ENCODE data around the gene PARVA.

PARVA gene

GRCh38 chr11:12394601-12395000 lies 17.2 kb downstream of the PARVA start:
- TF ChIP-seq SNAI2 (CRISPR knock-in tag; IDR thresholded peaks at IDR 0.05), result no peak
- no peak for TF ChIP-seq CREB5 (CRISPR knock-in tag; IDR thresholded peaks at IDR 0.05; ENCODE audit: low read depth)
- TF ChIP-seq CSRNP3 (CRISPR knock-in tag; IDR thresholded peaks at IDR 0.05), result no peak
- ATAC-seq, result no peak

GRCh38 chr11:12395333-12395732 lies 18.0 kb downstream of the PARVA start:
- TF ChIP-seq RARB (CRISPR knock-in tag; IDR thresholded peaks at IDR 0.05), result no peak
- no peak for TF ChIP-seq ESRRG (CRISPR knock-in tag; IDR thresholded peaks at IDR 0.05)
- no peak for TF ChIP-seq POU6F1 (CRISPR knock-in tag; IDR thresholded peaks at IDR 0.05; ENCODE audit: borderline replicate concordance, low read depth)
- TF ChIP-seq TCF4 (CRISPR knock-in tag; IDR thresholded peaks at IDR 0.05; ENCODE audit: borderline replicate concordance), result no peak
- TF ChIP-seq ZFP30 (CRISPR knock-in tag; IDR thresholded peaks at IDR 0.05), result no peak

GRCh38 chr11:12397931-12398334 lies 20.6 kb downstream of the PARVA start:
- ATAC-seq, result peak; percentile 96
- TF ChIP-seq PATZ1 (CRISPR knock-in tag; IDR thresholded peaks at IDR 0.05; ENCODE audit: borderline replicate concordance) (no peak), TOX (CRISPR knock-in tag; IDR thresholded peaks at IDR 0.05; ENCODE audit: borderline replicate concordance) (no peak), BACH2 (CRISPR knock-in tag; IDR thresholded peaks at IDR 0.05; ENCODE audit: borderline replicate concordance) (no peak), ZFP30 (CRISPR knock-in tag; IDR thresholded peaks at IDR 0.05) (no peak)

More at GRCh38 chr11:12395333-12395732, 18.0 kb downstream of the PARVA start:
- no peak for ATAC-seq

- ATAC-seq, result no peak
- no peak for TF ChIP-seq TCF4 (CRISPR knock-in tag; IDR thresholded peaks at IDR 0.05; ENCODE audit: borderline replicate concordance)
- no peak for TF ChIP-seq ZFP3 (CRISPR knock-in tag; IDR thresholded peaks at IDR 0.05)
- TF ChIP-seq SNAI2 (CRISPR knock-in tag; IDR thresholded peaks at IDR 0.05), result no peak
- no peak for TF ChIP-seq ZC3H10 (CRISPR knock-in tag; IDR thresholded peaks at IDR 0.05)
- no peak for TF ChIP-seq RARB (CRISPR knock-in tag; IDR thresholded peaks at IDR 0.05)
- no peak for TF ChIP-seq TOX (CRISPR knock-in tag; IDR thresholded peaks at IDR 0.05; ENCODE audit: borderline replicate concordance)
- no peak for TF ChIP-seq POU6F1 (CRISPR knock-in tag; IDR thresholded peaks at IDR 0.05; ENCODE audit: borderline replicate concordance, low read depth)
- TF ChIP-seq ZFP30 (CRISPR knock-in tag; IDR thresholded peaks at IDR 0.05), result no peak
- TF ChIP-seq OSR1 (CRISPR knock-in tag; IDR thresholded peaks at IDR 0.05), result no peak
- no peak for TF ChIP-seq CSRNP3 (CRISPR knock-in tag; IDR thresholded peaks at IDR 0.05)
- TF ChIP-seq TSHZ2 (CRISPR knock-in tag; IDR thresholded peaks at IDR 0.05), result no peak
- TF ChIP-seq PPARA (CRISPR knock-in tag; IDR thresholded peaks at IDR 0.05; ENCODE audit: borderline replicate concordance), result no peak
- no peak for TF ChIP-seq BACH2 (CRISPR knock-in tag; IDR thresholded peaks at IDR 0.05; ENCODE audit: borderline replicate concordance)
- no peak for TF ChIP-seq CREB5 (CRISPR knock-in tag; IDR thresholded peaks at IDR 0.05; ENCODE audit: low read depth)
- TF ChIP-seq ZNF8 (CRISPR knock-in tag; IDR thresholded peaks at IDR 0.05), result no peak
- TF ChIP-seq ISL1 (CRISPR knock-in tag; IDR thresholded peaks at IDR 0.05), result no peak
- TF ChIP-seq ARNTL (CRISPR knock-in tag; IDR thresholded peaks at IDR 0.05; ENCODE audit: borderline replicate concordance, low read depth), result no peak
Measured at GRCh38 chr11:12399355-12399754, 22.0 kb downstream of the PARVA start.
